NCI-H2227 treated with DMSO at 0.1 percent for 48 hours (cell line): ENCODE data around the gene ATP13A5.

ENCODE experiments used
- DNase-seq: peaks from one replicate; lab custom pipeline; 2025; lab: John Stamatoyannopoulos, UW

ATP13A5 gene

GRCh38 chr3:193345431-193345830 lies 33.1 kb downstream of the ATP13A5 start:
- DNase-seq: no peak

GRCh38 chr3:193344486-193344885 lies 34.1 kb downstream of the ATP13A5 start:
- DNase-seq: no peak

- DNase-seq: no peak
Observed at GRCh38 chr3:193343726-193344222, 34.8 kb downstream of the ATP13A5 start.

GRCh38 chr3:193342551-193342950 lies 36.0 kb downstream of the ATP13A5 start:
- no peak for DNase-seq

- no peak for DNase-seq
Observed at GRCh38 chr3:193335031-193335430, 43.5 kb downstream of the ATP13A5 start.

GRCh38 chr3:193333229-193333628 lies 45.3 kb downstream of the ATP13A5 start:
- DNase-seq: no peak

- DNase-seq: no peak
Observed at GRCh38 chr3:193330555-193331204, 47.9 kb downstream of the ATP13A5 start.

- no peak for DNase-seq
Observed at GRCh38 chr3:193317682-193318300, 60.8 kb downstream of the ATP13A5 start.

- no peak for DNase-seq
Observed at GRCh38 chr3:193314161-193314560, 64.4 kb downstream of the ATP13A5 start.

GRCh38 chr3:193313061-193313958 lies 65.2 kb downstream of the ATP13A5 start:
- DNase-seq: no peak

GRCh38 chr3:193310914-193311723 lies 67.4 kb downstream of the ATP13A5 start:
- DNase-seq: no peak

GRCh38 chr3:193305356-193305755 lies 73.2 kb downstream of the ATP13A5 start:
- DNase-seq: no peak

- no peak for DNase-seq
Observed at GRCh38 chr3:193301433-193301832, 77.1 kb downstream of the ATP13A5 start.

- no peak for DNase-seq
Observed at GRCh38 chr3:193297421-193297820, 81.1 kb downstream of the ATP13A5 start.

- no peak for DNase-seq
Observed at GRCh38 chr3:193295985-193296384, 82.6 kb downstream of the ATP13A5 start.

- no peak for DNase-seq
Observed at GRCh38 chr3:193292386-193292785, 86.2 kb downstream of the ATP13A5 start.

GRCh38 chr3:193271101-193271840 lies 107.3 kb downstream of the ATP13A5 start:
- no peak for DNase-seq

- DNase-seq: no peak
Observed at GRCh38 chr3:193270451-193270850, 108.1 kb downstream of the ATP13A5 start.

GRCh38 chr3:193269343-193270028 lies 109.1 kb downstream of the ATP13A5 start:
- DNase-seq: no peak

- no peak for DNase-seq
Observed at GRCh38 chr3:193262707-193263106, 115.8 kb downstream of the ATP13A5 start.

GRCh38 chr3:193261970-193262369 lies 116.6 kb downstream of the ATP13A5 start:
- no peak for DNase-seq
